GM12892 (cell line): ENCODE measurements around the gene INTS12.

ENCODE experiments used
- POLR2A ChIP-seq: IDR thresholded peaks from 2 replicates; pipeline ENCODE4 v1.6.1; 2011; ENCODE audit warnings: low read depth, low read length, control low read depth
- POLR2AphosphoS5 ChIP-seq: IDR thresholded peaks from 2 replicates; pipeline ENCODE4 v1.6.1; 2011; ENCODE audit warnings: low read depth, low read length, control low read depth

GRCh38 chr4:105714932-105715331 lies 6.4 kb upstream of the INTS12 start:
- TF ChIP-seq POLR2AphosphoS5, result no peak
- no peak for TF ChIP-seq POLR2A
